CD1c-positive myeloid dendritic cell (primary cell): Measurements from ENCODE around the gene FA2H.
"Not testable (repeated sequence)": the region's sequence is repeated elsewhere in the genome, so short reads cannot be mapped to it uniquely, and the experiment has no call there.

Source experiments
- DNase-seq: peaks from one replicate; pipeline ENCODE4 v3.0.0-alpha.2; 2016; ENCODE audit errors: extremely low spot score

Gene FA2H, protein sequence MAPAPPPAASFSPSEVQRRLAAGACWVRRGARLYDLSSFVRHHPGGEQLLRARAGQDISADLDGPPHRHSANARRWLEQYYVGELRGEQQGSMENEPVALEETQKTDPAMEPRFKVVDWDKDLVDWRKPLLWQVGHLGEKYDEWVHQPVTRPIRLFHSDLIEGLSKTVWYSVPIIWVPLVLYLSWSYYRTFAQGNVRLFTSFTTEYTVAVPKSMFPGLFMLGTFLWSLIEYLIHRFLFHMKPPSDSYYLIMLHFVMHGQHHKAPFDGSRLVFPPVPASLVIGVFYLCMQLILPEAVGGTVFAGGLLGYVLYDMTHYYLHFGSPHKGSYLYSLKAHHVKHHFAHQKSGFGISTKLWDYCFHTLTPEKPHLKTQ

DNA sequence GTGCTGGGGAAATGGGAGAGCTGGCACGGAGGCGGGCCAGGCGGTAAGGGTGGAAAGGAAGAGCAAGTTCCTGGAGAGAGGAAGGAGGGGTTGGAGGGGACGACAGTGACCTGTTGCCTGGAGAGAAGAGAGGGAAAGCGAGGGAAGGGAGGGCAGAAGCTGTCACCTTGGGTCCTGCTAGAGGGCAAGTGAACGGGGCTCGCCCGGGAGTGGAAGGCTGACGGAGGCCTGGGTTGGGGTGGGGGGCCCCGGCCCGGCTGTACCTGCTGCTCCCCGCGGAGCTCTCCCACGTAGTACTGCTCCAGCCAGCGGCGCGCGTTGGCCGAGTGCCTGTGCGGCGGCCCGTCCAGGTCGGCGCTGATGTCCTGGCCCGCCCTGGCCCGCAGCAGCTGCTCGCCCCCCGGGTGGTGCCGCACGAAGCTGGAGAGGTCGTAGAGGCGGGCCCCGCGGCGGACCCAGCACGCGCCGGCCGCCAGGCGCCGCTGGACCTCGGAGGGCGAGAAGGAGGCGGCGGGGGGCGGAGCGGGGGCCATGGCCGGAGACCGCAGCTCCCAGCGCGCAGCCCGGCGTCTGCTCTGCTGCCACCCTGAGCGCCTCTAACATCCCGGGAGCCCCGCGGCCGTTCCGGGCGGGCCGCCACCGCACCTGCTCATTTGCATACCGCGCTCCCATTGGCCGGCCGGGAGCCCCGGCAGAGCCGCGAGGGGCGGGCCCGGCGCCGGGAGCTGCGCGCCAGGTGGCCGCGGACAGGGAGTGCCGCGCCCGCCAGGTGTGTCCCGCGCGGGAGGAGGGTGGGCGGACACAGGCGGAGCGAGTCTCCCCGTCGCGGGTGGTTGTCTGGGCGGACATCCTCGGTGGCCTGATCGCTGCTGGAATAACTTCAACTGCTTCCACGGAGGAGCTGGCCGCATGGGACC, at the start of gene FA2H:
Gene FA2H (minus strand): TSS at position 598 of the 917 bp plus-strand sequence. CDS start 65 bp downstream, at position 533.
- DNase-seq, result peak; percentile 76

- no peak for DNase-seq
Observed at GRCh38 chr16:74817851-74818250, 43.2 kb upstream of the FA2H start.

DNA sequence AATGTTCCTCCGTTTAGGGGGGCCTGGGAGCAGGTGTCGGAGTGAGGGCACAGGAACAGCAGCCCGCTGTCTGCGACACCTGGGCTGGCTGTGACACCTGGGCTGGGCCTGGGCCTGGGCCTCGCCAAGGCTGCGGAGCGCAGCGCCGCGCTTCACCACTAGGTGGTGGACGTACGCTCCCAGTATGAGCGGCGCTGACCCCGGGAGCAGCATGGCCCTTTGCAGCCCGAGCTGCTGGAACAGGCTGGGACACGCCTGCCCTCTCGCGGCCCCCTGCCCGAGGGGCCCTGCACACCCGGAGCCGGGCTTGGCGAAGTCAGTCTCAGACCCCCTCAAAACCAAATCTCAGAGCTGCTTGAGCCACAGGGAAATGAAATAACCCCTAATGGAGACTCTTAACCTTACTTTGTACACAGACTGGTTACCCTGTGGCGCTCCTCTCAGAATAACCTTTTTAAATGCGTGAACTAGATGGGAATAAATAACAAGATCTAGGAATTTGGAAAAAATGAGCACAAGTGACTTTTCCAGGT, 38.6 kb upstream of the FA2H start:
- peak; percentile 76 for DNase-seq

DNA sequence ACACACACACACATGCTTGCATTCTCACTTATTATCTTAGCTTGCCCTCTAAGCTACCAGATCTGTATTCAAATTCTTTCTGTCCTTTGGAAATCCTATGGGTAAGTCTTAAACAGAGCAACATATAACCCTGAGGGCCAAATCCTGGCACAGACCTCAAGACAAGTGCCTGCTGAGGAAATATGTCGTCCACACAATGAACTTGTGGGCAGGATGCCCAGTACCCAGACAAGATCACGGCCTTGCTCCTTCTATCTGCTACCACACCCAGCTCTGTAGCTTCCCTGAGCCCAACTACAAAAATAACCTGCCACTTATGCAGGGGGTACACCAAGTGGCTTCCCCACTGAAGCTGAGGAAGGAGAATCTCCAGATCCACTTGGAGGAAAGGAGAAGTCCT, 37.3 kb upstream of the FA2H start:
- DNase-seq, result no peak

- DNase-seq, result not testable (repeated sequence)
Observed at GRCh38 chr16:74811216-74811615, 36.6 kb upstream of the FA2H start.

GRCh38 chr16:74807052-74807646, 32.5 kb upstream of the FA2H start:
- DNase-seq, result no peak

GRCh38 chr16:74800216-74800871, 25.7 kb upstream of the FA2H start:
- no peak for DNase-seq

- no peak for DNase-seq
Observed at GRCh38 chr16:74797414-74797813, 22.8 kb upstream of the FA2H start.

- DNase-seq, result no peak
Observed at GRCh38 chr16:74795104-74795503, 20.5 kb upstream of the FA2H start.

- no peak for DNase-seq
Observed at GRCh38 chr16:74794668-74795067, 20.0 kb upstream of the FA2H start.

GRCh38 chr16:74793571-74793970, 19.0 kb upstream of the FA2H start:
- DNase-seq, result no peak

GRCh38 chr16:74792225-74792624, 17.6 kb upstream of the FA2H start:
- no peak for DNase-seq

GRCh38 chr16:74791749-74792148, 17.1 kb upstream of the FA2H start:
- DNase-seq, result not testable (repeated sequence)

- DNase-seq, result no peak
Observed at GRCh38 chr16:74788108-74788507, 13.5 kb upstream of the FA2H start.

DNA sequence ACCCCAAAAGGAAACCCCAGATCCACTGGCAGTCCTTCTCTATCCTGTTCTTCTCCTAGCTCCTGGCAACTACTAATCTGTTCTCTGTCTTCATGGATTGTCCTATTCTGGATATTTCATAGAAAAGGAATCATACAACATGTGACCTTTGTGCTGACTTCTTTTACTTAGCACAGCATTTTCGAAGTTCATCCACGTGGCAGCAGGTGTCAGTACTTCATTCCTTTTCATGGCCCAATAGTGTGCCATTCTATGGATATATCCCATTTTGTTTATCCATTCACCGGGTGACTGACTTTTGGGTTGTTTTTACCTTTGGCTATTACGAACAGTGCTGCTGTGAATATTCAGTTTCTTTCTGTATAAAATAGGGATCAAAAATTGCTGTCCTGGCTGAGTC, 10.4 kb upstream of the FA2H start:
- DNase-seq, result no peak

- DNase-seq, result no peak
Observed at GRCh38 chr16:74778646-74779045, 4.0 kb upstream of the FA2H start.

- no peak for DNase-seq
Observed at GRCh38 chr16:74776926-74777325, 2.3 kb upstream of the FA2H start.

DNA sequence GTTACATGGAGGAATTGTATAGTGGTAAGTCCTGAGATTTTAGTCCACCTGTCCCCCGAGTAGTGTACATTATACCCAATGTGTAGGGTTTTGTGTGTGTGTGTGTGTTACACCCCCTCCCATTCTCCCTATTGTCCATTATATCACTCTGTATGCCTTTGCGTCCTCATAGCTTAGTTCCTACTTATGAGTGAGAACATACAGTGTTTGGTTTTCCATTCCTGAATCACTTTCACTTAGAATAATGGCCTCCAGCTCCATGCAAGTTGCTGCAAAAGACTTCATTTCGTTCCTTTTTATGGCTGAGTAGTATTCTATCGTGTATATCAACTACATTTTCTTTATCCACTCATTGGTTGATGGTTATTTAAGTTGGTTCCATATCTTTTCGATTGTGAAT, 635 bp upstream of the FA2H start:
- no peak for DNase-seq

GRCh38 chr16:74773446-74774222, 986 bp downstream of the FA2H start:
- no peak for DNase-seq

DNA sequence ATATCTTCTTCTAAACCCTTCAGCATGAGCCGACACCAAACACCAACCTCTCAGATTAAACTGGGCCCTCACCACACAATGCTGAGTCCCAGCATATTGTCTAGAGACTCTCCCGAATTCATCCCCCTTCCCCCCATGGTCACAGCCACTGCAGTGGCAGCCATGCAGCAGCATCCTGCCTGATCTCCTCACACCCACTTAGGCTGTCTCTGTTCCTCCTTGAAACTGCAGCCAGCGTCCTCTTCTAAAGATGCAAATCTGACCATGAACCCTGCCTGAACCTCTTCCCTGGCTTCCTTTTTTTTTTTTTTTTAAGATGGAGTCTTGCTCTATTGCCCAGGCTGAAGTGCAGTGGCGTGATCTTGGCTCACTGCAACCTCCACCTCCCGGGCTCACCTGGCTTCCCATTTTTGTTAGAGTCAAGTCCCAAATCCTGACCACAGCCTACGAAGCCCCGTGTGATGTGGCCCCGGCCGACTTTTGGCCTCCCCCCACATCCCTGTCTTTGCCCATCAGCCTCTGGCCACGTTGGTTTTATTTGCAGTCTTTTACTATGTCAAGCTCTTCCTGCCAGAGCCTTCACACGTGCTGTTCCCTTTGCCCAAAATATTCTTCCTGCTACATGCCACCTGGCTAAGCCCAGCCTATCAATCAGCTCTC, 2.8 kb downstream of the FA2H start:
- peak; percentile 75 for DNase-seq
